Stomach (tissue), 4 donors: ENCODE measurements around the gene RBM43.

Experiments used
- CTCF ChIP-seq, 7 experiments: fragments of 450-650 bp in 4 of 7; fragments of 200-600 bp in 3 of 7; sonication (generic) in 3 of 7; IDR thresholded peaks; one replicate each; pipeline ENCODE4 v1.5.1; 2016 to 2019; ENCODE audit warnings: antibody characterized with exemption in 7 of 7, control low read depth in 2 of 7, mild to moderate bottlenecking in 1 of 7
- EP300 ChIP-seq: sonication (generic); formaldehyde crosslinking; IDR thresholded peaks from one replicate; pipeline ENCODE4 v1.6.1; 2017; ENCODE audit warnings: antibody characterized with exemption
- POLR2A ChIP-seq, 4 donors: fragments of 450-650 bp; IDR thresholded peaks; one replicate each; pipeline ENCODE4 v1.6.1; 2016; ENCODE audit warnings: antibody characterized with exemption in 4 of 4, control low read depth in 2 of 4, mild to moderate bottlenecking in 1 of 4, moderate library complexity in 1 of 4
- POLR2AphosphoS5 ChIP-seq, 3 donors: sonication (generic); formaldehyde crosslinking; IDR thresholded peaks; one replicate each; pipeline ENCODE4 v1.6.1; 2016; ENCODE audit warnings: antibody characterized with exemption in 3 of 3

GRCh38 chr2:151198645-151199044 lies 63.0 kb downstream of the RBM43 start:
- no peak for TF ChIP-seq POLR2AphosphoS5 (IDR thresholded peaks at IDR 0.05)
- no peak for TF ChIP-seq CTCF (IDR thresholded peaks at IDR 0.05)
- no peak for TF ChIP-seq POLR2A (IDR thresholded peaks at IDR 0.05)
- TF ChIP-seq EP300 = no peak
